HG02840 (cell line): Measurements from ENCODE around the gene RNU1-1.
"Not testable (repeated sequence)": the region's sequence is repeated elsewhere in the genome, so short reads cannot be mapped to it uniquely, and the experiment has no call there.

Experiments used
- ATAC-seq: cut with Tn5 transposase; IDR thresholded peaks from one replicate; pipeline ENCODE4 v1.9.1; 2021; ENCODE audit warnings: mild to moderate bottlenecking, moderate library complexity, moderate number of reproducible peaks; ENCODE audit not compliant: unreplicated experiment, low FRiP score

The RNU1-1 gene

GRCh38 chr1:16498047-16498446, 16.0 kb downstream of the RNU1-1 start:
- not testable (repeated sequence) for ATAC-seq

- ATAC-seq = not testable (repeated sequence)
These were observed 16.6 kb downstream of the RNU1-1 start for GRCh38 chr1:16497474-16497904.

DNA sequence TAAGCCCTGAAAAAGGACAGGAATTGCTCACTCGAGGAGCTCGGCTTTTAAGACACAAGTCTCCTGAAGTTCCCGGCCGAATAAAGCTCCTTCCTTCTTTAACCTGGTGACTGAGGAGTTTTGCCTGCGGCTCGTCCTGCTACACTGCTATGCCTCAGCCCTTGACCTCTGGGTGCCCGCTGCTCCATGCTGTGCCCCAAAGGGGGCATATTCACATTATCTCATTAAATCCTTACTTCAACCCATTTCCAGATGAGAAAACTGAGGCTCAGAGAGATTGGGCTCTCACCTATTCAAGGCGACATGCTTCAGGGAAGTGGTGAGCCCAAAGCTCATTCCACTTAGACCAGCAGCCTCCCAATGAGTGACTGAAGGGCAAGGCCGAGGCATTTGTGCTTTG, 20.4 kb downstream of the RNU1-1 start:
- not testable (repeated sequence) for ATAC-seq

GRCh38 chr1:16492937-16493336, 21.1 kb downstream of the RNU1-1 start:
- ATAC-seq = not testable (repeated sequence)

DNA sequence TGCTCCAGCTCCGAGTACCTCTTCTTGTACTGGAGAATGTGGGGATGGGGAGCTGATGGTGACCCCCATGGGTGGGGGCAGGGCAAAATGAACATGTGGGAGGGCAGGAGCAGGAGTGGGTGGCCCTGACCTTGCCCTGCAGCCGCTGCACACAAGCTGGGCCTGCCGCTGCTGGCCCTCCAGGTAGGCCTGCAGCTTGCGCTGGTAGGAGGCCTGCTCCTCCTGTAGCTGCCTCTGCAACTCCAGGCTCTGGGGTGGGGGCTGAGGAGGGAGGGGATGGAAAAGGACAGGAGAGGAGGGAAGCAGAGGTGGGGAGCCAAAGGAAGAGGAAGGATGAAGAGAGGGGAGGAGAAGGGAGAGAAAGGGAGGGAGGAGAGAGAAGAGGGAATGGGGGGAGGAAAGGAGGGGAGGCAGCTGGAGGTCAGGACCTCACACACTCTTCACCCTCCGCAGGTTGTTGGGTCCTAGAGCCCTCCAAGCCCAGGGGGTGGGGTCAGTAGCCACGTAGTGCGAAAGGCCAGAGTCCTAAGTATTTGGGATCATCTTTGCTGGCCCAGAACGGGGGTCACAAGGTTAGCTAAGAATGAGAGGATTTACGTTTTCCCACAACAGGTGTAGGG, 22.9 kb downstream of the RNU1-1 start:
- no peak for ATAC-seq

- ATAC-seq = not testable (repeated sequence)
These were observed 24.7 kb downstream of the RNU1-1 start for GRCh38 chr1:16489195-16489880.

DNA sequence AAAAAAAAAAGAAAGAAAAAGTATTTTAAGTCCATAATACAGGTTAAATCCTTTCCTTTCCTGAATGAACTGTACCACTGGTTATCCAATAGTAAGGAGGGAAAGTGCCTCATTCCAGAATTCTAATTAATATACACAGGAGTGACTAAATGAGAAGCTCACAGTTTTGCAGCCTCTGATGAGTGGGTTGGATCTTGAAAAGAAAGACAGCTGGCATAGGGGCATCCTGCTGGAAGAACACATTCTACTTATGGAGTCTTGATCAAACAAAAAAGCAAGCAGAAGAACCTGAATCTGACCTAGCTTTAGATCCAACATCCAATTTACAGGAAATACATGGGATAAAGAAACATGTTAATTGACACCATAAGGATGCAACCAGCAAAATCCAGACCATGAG, 27.1 kb downstream of the RNU1-1 start:
- not testable (repeated sequence) for ATAC-seq

GRCh38 chr1:16486316-16486715, 27.8 kb downstream of the RNU1-1 start:
- not testable (repeated sequence) for ATAC-seq

DNA sequence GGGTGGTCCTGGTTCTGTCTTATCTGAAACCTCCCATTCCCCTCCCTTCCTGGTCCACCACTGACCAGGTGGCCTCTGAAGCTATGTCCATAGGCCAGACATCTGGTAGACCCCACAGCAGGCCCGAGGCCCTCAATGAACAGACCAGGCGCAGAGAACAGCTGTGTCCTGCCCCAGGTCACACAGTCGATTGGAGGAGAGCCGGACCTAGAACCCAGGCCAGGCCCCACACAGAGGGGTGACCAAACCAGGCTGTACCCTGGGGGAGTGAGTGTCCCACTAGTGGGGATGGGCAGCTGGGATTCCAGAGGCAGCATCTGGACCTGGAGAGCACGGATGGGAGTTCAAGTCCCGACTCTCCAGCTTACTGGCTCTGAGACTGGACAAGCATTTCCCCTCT, 29.2 kb downstream of the RNU1-1 start:
- ATAC-seq = no peak

DNA sequence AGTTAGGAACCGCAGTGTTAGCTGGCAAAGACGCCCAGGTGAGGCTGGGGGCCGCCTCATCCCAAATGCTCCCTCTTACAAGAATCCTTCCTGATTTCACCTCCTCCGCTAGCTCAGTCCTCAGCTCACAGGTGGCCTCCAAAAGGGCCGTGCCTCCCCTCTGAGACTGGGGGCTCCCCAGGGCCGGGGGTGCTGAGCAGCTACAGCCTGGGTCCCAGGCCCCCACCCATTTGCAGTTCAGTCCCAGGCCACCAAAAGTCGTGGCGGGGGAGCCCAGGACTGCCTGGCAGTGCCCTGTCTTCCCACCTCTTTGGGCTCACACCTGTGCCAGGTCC, 29.6 kb downstream of the RNU1-1 start:
- no peak for ATAC-seq

DNA sequence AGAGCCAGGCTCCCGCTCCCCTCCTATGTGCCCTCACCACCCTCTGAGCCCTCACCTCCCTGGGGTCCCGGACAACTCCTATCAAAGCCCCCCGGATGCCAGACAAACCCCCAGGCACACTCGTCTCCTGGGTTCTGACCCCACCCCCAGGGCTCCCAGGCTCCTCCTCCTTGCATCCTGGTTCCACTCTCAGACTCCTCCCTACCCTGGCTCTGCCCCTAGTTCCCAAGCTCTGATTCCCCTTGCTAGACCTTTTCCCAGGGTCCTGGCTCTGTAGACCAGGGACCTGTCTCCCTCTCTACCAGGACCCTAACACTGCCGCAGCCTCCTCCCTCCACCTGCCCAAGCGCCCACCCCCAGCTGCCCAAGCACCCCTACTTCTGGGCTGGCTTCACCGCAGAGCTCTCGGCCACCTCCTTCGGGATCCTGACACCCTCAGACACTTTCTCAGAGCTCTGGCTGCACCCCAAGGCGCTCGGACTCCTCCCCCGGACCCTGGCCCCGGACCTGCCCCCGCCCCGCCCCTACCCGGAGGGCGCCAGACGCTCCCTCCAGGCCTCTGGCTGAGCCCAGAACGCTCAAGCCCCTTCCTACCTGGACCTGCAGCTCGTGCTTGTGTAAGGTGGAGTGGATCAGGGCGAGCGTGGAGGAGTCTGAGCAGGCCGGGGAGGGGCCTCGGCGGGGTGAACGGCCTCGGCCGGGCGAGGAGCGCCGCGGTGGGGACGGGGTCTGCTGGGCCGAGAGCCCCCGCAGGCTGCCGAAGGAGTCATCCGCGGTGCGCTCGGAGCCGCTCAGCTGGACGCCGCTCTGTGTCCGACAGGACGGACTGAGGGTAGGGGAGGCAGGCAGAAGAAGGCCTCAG, 30.2 kb downstream of the RNU1-1 start:
- ATAC-seq = not testable (repeated sequence)

DNA sequence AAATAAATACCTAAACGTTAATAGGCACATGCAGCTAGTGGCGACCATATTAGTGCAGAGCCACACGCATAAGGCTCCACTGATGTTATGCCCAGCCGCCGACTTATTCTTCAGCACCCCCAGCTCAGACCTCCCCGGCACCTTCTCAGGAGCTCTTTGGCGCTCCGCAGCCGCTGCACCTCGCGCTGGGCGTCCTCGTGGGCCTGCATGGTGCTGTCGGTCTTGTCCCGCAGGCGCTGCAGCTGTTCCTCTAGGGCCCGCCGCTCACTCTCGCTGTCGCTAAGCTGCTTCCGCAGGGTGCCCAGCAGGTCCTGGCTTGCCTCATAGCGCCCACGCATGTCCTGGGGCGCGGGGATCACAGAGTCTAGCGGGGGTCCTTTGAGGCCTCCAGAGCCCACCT, 30.9 kb downstream of the RNU1-1 start:
- ATAC-seq = not testable (repeated sequence)

- no peak for ATAC-seq
These were observed 36.0 kb downstream of the RNU1-1 start for GRCh38 chr1:16478091-16478490.

GRCh38 chr1:16475771-16476770, 38.0 kb downstream of the RNU1-1 start:
- ATAC-seq = not testable (repeated sequence)

GRCh38 chr1:16474891-16475290, 39.2 kb downstream of the RNU1-1 start:
- not testable (repeated sequence) for ATAC-seq

DNA sequence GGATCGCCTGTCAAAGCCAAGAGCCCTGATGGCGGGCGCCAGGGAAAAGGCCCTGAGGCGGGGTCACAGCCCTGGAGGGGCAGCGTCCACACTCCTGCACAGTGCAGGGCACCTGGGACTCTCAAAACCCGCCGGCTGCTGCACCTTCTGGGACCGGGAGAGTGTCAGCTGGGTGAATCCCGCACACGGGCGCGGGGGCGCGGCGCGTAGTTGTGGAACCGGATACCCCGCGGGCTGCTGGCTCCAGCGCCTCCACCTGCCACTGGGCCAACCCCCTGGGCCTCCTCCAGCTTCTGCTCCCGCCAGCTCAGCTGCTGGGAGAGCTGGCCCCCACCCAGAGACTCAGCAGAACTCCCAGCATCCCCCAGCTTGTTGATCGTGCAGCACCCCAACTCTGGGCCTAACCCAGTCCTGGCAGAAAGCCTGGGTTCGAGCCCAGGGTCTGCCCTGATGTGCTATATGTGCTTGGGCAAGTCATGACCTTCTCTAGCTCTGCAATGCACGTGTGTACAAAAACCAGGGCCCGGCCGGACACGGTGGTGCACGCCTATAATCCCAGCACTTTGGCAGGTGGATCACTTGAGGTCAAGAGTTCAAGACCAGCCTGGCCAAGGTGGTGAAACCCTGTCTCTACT, 39.8 kb downstream of the RNU1-1 start:
- ATAC-seq = no peak

DNA sequence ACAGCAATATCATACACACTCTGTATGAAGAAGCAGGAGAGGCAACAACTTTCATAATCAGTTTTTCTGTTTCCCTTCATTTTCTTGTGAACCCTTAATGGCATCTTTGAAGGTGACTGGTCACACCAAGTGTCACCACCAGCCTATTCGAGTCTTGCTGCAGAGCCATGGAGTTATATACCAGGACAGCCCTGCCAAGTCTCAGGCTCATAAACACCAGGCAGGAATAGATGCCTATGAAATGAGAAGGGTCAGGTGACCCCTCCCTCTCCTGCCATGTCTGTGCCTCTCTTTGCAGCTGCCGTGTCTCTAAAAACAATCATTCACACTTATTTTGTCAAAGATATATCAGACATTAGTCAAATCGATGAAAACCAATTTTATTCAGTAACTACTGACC, 45.5 kb downstream of the RNU1-1 start:
- no peak for ATAC-seq

- no peak for ATAC-seq
These were observed 49.0 kb downstream of the RNU1-1 start for GRCh38 chr1:16464917-16465625.
